Small intestine (tissue), 4 donors: ENCODE measurements around the gene HOXB4. TPM values are rescaled to one million over a fixed set of nuclear protein-coding genes. Genes with fewer than 3 reads are reported as not detected.

Experiments used
- polyA plus RNA-seq, 4 donors: library from polyadenylated mRNA; stranded (reverse) in 3 of 4; unstranded in 1 of 4; fragments of 200-250 nt in 3 of 4; fragments of 120-200 nt in 1 of 4; gene quantifications; one replicate each; pipeline versions ENCODE4 v1.2.1 to v1.2.3, GENCODE V29; 2013
- donor health status: healthy with polysubstance abuse.
- donor health status: Bipolar disorder and iron deficiency.
- donor health status: healthy.

The HOXB4 gene
- polyA plus RNA-seq, 4 donors = 0.27 to 3.1 (median 2.2) TPM; not detected in 1

Other genes starting within 250 kb of the HOXB4 start
- gene SKAP1, start 148.1 kb downstream of the HOXB4 start, polyA plus RNA-seq = 1 to 10 TPM; 1.8 to 8.1 (median 2.1) TPM
- gene HOXB1, start 47.3 kb downstream of the HOXB4 start, polyA plus RNA-seq = not detected
- gene HOXB2, start 33.2 kb downstream of the HOXB4 start, polyA plus RNA-seq = 1 to 10 TPM in 3 of 4 donors, under 1 TPM in 1; 0.89 to 9.5 (median 6.2) TPM
- 10 to 100 TPM in 1 of 4 donors, 1 to 10 TPM in 2, not detected in 1; 1.4 to 19.6 (median 5.7) TPM for gene HOXB3, start 11.9 kb upstream of the HOXB4 start, polyA plus RNA-seq
- 1 to 10 TPM in 2 of 4 donors, not detected in 2; 5.8 to 9.8 TPM for gene HOXB5, start 15.4 kb upstream of the HOXB4 start, polyA plus RNA-seq
- 10 to 100 TPM in 1 of 4 donors, 1 to 10 TPM in 2, under 1 TPM in 1; 0.45 to 17.5 (median 4.0) TPM for gene HOXB6, start 26.6 kb upstream of the HOXB4 start, polyA plus RNA-seq
- gene HOXB7, start 32.7 kb upstream of the HOXB4 start, polyA plus RNA-seq = 10 to 100 TPM in 1 of 4 donors, 1 to 10 TPM in 2, not detected in 1; 4.3 to 13.9 (median 4.9) TPM
- 1 to 10 TPM in 1 of 4 donors, under 1 TPM in 1, not detected in 2; 0.12 to 2.9 TPM for gene HOXB8, start 36.9 kb upstream of the HOXB4 start, polyA plus RNA-seq
- 10 to 100 TPM in 1 of 4 donors, under 1 TPM in 2, not detected in 1; 0.07 to 16.7 (median 0.54) TPM for gene HOXB9, start 48.0 kb upstream of the HOXB4 start, polyA plus RNA-seq
- gene PRAC1, start 144.2 kb upstream of the HOXB4 start, polyA plus RNA-seq = not detected
- not detected for gene PRAC2, start 144.8 kb upstream of the HOXB4 start, polyA plus RNA-seq
- gene HOXB13, start 150.4 kb upstream of the HOXB4 start, polyA plus RNA-seq = under 1 TPM in 1 of 4 donors, not detected in 3; 0.22 TPM
- 1 to 10 TPM; 1.6 to 4.2 (median 2.9) TPM for gene TTLL6, start 238.9 kb upstream of the HOXB4 start, polyA plus RNA-seq